Mesothelial cell of epicardium (in vitro differentiated cells): ENCODE data around the gene RNF138. TPM values are rescaled to one million over a fixed set of nuclear protein-coding genes. Genes with fewer than 3 reads are reported as not detected.

Experiments used
- DNase-seq, 2 experiments: peaks; one replicate each; pipeline ENCODE4 v3.0.0; 2021; ENCODE audit warnings: low spot score in 2 of 2; ENCODE audit not compliant: unreplicated experiment in 2 of 2
- H3K27ac Mint-ChIP-seq: 2 replicates; pipeline ENCODE4 v1.8.0; 2021; ENCODE audit warnings: mixed read lengths
- H3K27me3 Mint-ChIP-seq: 2 replicates; pipeline ENCODE4 v1.8.0; 2021; ENCODE audit warnings: low read depth, mixed read lengths
- H3K36me3 Mint-ChIP-seq: 2 replicates; pipeline ENCODE4 v1.8.0; 2021; ENCODE audit warnings: mixed read lengths
- H3K4me1 Mint-ChIP-seq: 2 replicates; pipeline ENCODE4 v1.8.0; 2021; ENCODE audit warnings: mixed read lengths
- H3K4me3 Mint-ChIP-seq: 2 replicates; pipeline ENCODE4 v1.8.0; 2021; ENCODE audit warnings: mild to moderate bottlenecking, moderate library complexity, mixed read lengths
- H3K9me3 Mint-ChIP-seq: 2 replicates; pipeline ENCODE4 v1.8.0; 2021; ENCODE audit warnings: mixed read lengths
- CTCF ChIP-seq: fragments of 200-600 bp; sonication (generic); IDR thresholded peaks from one replicate; pipeline ENCODE4 v1.5.0; 2021; ENCODE audit warnings: antibody characterized with exemption; ENCODE audit not compliant: unreplicated experiment
- total RNA-seq: library from RNA; stranded (reverse); gene quantifications from 3 replicates; pipeline ENCODE4 v1.2.1, GENCODE V29; 2021

RNF138 gene
- total RNA-seq, 1 donor from 2014 or later: 31.9 TPM

GRCh38 chr18:32096946-32097345 is 5.3 kb downstream of the RNF138 start:
- DNase-seq: no peak
- no peak overlapping the region for H3K4me3 Mint-ChIP-seq
- H3K4me1 Mint-ChIP-seq: peaks cover 30% of the 10 kb centered on the region
- H3K27me3 Mint-ChIP-seq: no peaks in the 10 kb centered on the region
- H3K27ac Mint-ChIP-seq: no peak overlapping the region
- TF ChIP-seq CTCF: no peak
- H3K9me3 Mint-ChIP-seq: peaks cover 3% of the 10 kb centered on the region
- H3K36me3 Mint-ChIP-seq: peaks cover 10% of the 10 kb centered on the region

- peaks cover 3% of the 10 kb centered on the region for H3K9me3 Mint-ChIP-seq
- DNase-seq: no peak
- TF ChIP-seq CTCF: no peak
- H3K4me3 Mint-ChIP-seq: no peak overlapping the region
- no peak overlapping the region for H3K27ac Mint-ChIP-seq
- H3K27me3 Mint-ChIP-seq: no peaks in the 10 kb centered on the region
- H3K4me1 Mint-ChIP-seq: peaks cover 6% of the 10 kb centered on the region
- H3K36me3 Mint-ChIP-seq: peaks cover 5% of the 10 kb centered on the region
Measured at GRCh38 chr18:32104516-32104915, 12.8 kb downstream of the RNF138 start.

DNA sequence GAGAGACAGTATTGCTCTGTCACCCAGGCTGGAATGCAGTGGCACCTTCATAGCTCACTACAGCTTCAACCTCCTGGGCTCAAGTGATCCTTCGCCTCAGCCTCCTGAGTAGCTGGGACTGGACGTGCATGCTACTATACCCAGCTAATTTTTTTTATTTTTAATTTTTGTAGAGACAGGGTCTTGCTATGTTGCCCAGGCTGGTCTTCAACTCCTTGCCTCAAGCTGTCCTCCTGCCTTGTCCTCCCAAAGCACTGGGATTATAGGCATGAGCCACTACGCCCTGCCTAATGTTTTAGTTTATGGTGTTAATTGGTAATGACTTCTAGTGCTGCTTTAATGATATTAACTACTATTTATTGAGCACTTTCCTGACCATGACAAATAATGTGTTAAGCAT is 18.3 kb downstream of the RNF138 start:
- Mint-ChIP-seq H3K4me1 (peaks cover 2% of the 10 kb centered on the region), H3K4me3 (no peak overlapping the region), H3K9me3 (no peaks in the 10 kb centered on the region), H3K27ac (no peak overlapping the region), H3K36me3 (peaks cover 6% of the 10 kb centered on the region), H3K27me3 (no peaks in the 10 kb centered on the region)
- no peak for TF ChIP-seq CTCF
- DNase-seq: no peak

- Mint-ChIP-seq H3K27ac (no peak overlapping the region), H3K4me3 (no peak overlapping the region)
- no peak for TF ChIP-seq CTCF
Measured at GRCh38 chr18:32111706-32112105, 20.0 kb downstream of the RNF138 start.

DNA sequence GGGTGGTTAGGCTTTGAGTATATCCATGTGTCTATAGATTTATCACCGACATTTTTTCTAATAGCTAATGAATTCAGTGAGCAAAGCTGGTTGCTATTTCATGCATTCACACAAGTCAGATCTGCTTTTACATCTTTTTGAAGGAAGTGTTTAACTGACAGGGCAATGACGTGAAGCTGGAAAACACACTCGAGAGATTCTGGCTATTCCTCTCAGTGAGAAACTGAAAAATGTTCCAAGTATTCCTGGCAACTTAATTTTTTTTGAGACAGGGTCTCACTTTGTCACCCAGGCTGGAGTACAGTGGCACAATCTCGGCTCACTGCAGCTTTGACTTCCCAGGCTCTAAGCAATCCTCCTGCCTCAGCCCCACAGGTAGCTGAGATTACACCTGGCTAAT is 21.2 kb downstream of the RNF138 start:
- H3K27me3 Mint-ChIP-seq: no peaks in the 10 kb centered on the region
- H3K36me3 Mint-ChIP-seq: peaks cover 18% of the 10 kb centered on the region
- H3K27ac Mint-ChIP-seq: no peak overlapping the region
- DNase-seq: no peak
- TF ChIP-seq CTCF: no peak
- H3K9me3 Mint-ChIP-seq: no peaks in the 10 kb centered on the region
- H3K4me3 Mint-ChIP-seq: no peak overlapping the region
- H3K4me1 Mint-ChIP-seq: no peaks in the 10 kb centered on the region

More at GRCh38 chr18:32111706-32112105, 20.0 kb downstream of the RNF138 start:
- Mint-ChIP-seq H3K9me3 (no peaks in the 10 kb centered on the region), H3K36me3 (peaks cover 16% of the 10 kb centered on the region), H3K27me3 (no peaks in the 10 kb centered on the region), H3K4me1 (no peaks in the 10 kb centered on the region)
- DNase-seq: no peak
